ENCODE results near the gene KIR2DL4. TPM values are rescaled to one million over a fixed set of nuclear protein-coding genes. Genes with fewer than 3 reads are reported as not detected.
"Not testable (repeated sequence)": the region's sequence is repeated elsewhere in the genome, so short reads cannot be mapped to it uniquely, and the experiment has no call there.

The KIR2DL4 gene
- total RNA-seq, 4 donors from 2014 or later = not detected

DNA sequence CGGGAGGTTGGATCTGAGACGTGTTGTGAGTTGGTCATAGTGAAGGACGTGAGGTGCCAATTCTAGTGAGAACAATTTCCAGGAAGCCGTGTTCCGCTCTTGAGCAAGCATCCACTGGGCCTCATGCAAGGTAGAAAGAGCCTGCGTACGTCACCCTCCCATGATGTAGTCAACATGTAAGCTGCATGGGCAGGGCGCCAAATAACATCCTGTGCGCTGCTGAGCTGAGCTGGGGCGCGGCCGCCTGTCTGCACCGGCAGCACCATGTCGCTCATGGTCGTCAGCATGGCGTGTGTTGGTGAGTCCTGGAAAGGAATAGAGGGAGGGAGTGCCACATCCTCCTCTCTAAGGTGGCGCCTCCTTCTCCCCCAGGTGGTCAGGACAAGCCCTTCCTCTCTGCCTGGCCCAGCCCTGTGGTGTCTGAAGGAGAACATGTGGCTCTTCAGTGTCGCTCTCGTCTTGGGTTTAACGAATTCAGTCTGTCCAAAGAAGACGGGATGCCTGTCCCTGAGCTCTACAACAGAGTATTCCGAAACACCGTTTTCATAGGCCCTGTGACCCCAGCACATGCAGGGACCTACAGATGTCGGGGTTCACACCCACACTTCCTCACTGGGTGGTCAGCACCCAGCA lies 17.2 kb upstream of the KIR2DL4 start:
- H3K4me3 ChIP-seq (ENCODE audit: low read depth, poor library complexity, severe bottlenecking); intact Hi-C loops (cut with DNase I; ENCODE audit: low total_unique reads): not testable (repeated sequence)
- 85 to 91% methylated on average over 20 to 24 of the region's 24 CpGs for WGBS, 2 donors
- peak in 1 of 2 donors; percentile 49 for DNase-seq (ENCODE audit: low spot score in 2 of 2)

DNA sequence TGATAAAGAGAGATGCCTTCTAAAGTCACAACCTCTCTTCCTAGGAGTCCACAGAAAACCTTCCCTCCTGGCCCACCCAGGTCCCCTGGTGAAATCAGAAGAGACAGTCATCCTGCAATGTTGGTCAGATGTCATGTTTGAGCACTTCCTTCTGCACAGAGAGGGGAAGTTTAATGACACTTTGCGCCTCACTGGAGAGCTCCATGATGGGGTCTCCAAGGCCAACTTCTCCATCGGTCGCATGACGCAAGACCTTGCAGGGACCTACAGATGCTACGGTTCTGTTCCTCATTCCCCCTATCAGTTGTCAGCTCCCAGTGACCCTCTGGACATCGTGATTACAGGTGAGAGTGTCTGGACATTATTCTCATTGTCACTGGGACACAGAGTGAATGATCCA lies 15.3 kb upstream of the KIR2DL4 start:
- WGBS, 2 donors = 81 to 84% methylated on average over 6 of the region's 6 CpGs
- peak in 1 of 2 donors; percentile 29 for DNase-seq (ENCODE audit: low spot score in 2 of 2)
- H3K4me3 ChIP-seq (ENCODE audit: low read depth, poor library complexity, severe bottlenecking); intact Hi-C loops (cut with DNase I; ENCODE audit: low total_unique reads): not testable (repeated sequence)

DNA sequence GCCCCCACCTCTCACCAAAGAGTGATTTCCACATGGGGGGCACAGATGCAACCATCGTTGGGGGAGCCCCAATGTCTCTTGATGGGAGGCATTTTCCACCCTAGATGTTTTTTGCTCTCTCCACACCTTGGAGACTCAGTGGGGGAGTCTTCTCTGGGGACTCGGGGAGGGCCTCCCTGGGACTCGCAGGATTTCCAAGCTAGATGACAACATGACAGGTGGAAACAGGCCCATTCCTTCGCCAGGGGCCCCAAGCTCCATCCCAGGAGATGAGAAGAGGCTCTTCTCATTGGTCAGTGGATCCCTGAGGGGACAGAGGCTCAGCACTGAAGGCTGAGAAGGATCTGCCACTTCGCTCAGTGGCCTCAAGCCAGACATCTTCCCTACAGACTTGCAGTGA lies 12.7 kb upstream of the KIR2DL4 start:
- DNase-seq (ENCODE audit: low spot score in 2 of 2) = peak in 1 of 2 donors; percentile 71
- no peak for TF ChIP-seq POLR2A (IDR thresholded peaks at IDR 0.05)
- TF ChIP-seq, protein P1, sequence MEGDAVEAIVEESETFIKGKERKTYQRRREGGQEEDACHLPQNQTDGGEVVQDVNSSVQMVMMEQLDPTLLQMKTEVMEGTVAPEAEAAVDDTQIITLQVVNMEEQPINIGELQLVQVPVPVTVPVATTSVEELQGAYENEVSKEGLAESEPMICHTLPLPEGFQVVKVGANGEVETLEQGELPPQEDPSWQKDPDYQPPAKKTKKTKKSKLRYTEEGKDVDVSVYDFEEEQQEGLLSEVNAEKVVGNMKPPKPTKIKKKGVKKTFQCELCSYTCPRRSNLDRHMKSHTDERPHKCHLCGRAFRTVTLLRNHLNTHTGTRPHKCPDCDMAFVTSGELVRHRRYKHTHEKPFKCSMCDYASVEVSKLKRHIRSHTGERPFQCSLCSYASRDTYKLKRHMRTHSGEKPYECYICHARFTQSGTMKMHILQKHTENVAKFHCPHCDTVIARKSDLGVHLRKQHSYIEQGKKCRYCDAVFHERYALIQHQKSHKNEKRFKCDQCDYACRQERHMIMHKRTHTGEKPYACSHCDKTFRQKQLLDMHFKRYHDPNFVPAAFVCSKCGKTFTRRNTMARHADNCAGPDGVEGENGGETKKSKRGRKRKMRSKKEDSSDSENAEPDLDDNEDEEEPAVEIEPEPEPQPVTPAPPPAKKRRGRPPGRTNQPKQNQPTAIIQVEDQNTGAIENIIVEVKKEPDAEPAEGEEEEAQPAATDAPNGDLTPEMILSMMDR (IDR thresholded peaks at IDR 0.05) = no peak
- 71% methylated on average over 5 of the region's 5 CpGs for WGBS, 2 donors

DNA sequence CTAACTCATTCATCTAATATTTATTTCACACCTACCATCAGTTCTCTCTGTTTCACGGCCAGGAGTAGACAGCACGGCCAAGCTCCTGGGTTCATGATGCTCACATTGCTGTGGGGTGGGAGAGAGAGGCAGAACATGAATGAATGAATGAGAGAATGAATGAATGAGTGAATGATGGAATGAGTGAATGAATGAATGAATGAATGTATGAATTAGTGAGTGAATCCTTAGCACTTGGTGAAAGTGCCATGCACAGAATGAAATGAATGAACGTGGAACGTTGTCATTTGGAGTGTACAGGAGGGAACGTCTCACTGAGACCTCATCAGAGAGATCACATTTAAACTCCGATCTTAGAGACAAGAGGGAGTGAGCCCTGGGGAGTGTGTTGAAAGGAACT lies 11.9 kb upstream of the KIR2DL4 start:
- no peak for TF ChIP-seq POLR2A (IDR thresholded peaks at IDR 0.05)
- TF ChIP-seq, protein P1 (IDR thresholded peaks at IDR 0.05) = no peak
- H3K4me3 ChIP-seq (ENCODE audit: low read depth, poor library complexity, severe bottlenecking) = no peak overlapping the region
- intact Hi-C loops (cut with DNase I; ENCODE audit: low total_unique reads) = no loop called here
- DNase-seq (ENCODE audit: low spot score in 2 of 2) = no peak
- WGBS, 2 donors = 76 to 87% methylated on average over 6 of the region's 6 CpGs

More for the DNA sequence above, 12.7 kb upstream of the KIR2DL4 start:
- intact Hi-C loops (cut with DNase I; ENCODE audit: low total_unique reads) = no loop called here
- H3K4me3 ChIP-seq (ENCODE audit: low read depth, poor library complexity, severe bottlenecking) = no peak overlapping the region

DNA sequence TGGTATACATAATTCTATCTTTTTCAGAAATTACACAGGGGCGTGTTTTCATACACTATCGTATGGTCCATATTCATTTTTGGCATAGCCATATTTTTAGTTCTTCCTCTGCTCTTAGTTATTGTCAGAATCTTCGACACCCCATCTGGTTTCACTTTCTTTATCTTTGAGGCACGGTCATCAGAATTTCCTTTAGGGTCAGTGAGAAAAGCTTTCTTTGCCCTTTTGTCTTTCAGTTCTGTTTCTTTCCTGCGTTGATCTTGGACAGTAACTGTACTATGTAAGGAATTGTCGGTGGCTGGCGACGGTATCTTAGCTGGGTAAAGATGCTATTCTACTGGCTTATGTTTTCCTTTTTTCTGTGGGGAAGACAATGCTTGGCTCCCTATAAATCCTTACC lies 10.6 kb upstream of the KIR2DL4 start:
- intact Hi-C loops (cut with DNase I; ENCODE audit: low total_unique reads) = no loop called here
- H3K4me3 ChIP-seq (ENCODE audit: low read depth, poor library complexity, severe bottlenecking) = no peak overlapping the region
- WGBS, 2 donors = 51 to 57% methylated on average over 8 of the region's 8 CpGs
- no peak for TF ChIP-seq POLR2A (IDR thresholded peaks at IDR 0.05)
- TF ChIP-seq, protein P1 (IDR thresholded peaks at IDR 0.05) = no peak
- DNase-seq (ENCODE audit: low spot score in 2 of 2) = no peak

DNA sequence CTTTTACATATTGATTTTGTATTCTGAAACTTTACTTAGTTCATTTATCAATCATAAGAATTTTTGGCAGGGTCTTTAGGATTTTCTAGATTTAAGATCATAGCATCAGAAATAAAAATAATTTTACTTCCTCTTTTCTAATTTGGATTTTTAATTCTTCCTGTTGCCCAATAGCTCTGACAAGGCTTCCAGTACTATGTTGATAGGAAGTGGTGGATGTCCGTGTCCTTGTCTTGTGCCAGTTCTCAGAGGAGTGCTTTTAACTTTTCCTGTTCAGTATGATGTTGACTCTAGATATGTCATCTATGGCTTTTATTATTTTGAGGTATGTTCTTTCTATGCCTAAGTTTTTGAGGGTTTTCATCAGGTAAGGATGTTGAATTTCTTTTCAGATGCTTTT lies 7.7 kb upstream of the KIR2DL4 start:
- intact Hi-C loops (cut with DNase I; ENCODE audit: low total_unique reads) = no loop called here
- WGBS, 2 donors = 52 to 55% methylated on average over 1 of the region's 1 CpG
- TF ChIP-seq, protein P1 (IDR thresholded peaks at IDR 0.05) = no peak
- TF ChIP-seq POLR2A (IDR thresholded peaks at IDR 0.05) = no peak
- no peak for DNase-seq (ENCODE audit: low spot score in 2 of 2)
- no peak overlapping the region for H3K4me3 ChIP-seq (ENCODE audit: low read depth, poor library complexity, severe bottlenecking)

DNA sequence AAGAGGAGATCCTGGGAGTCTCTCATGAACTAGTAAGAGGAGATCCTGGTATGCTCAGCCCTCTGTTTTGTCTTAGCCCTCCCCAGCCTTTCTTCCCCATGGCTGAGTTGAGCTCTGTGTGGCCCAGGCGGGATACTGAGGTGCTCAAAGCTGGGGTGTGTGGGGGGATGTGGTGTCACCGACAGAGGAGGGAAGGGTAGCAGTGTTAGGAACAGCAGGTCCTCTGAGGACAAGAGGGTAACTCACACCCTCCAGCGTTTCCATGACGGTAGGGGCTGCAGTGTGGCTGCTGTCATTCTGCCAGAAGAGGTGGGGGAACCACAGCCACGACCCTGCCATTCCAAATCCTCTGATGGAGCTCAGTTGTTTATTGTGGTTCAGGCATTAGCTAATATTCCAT lies 691 bp downstream of the KIR2DL4 start:
- intact Hi-C loops (cut with DNase I; ENCODE audit: low total_unique reads) = no loop called here
- DNase-seq (ENCODE audit: low spot score in 2 of 2) = peak in 1 of 2 donors; percentile 50
- no peak overlapping the region for H3K4me3 ChIP-seq (ENCODE audit: low read depth, poor library complexity, severe bottlenecking)
- WGBS, 2 donors = 51 to 59% methylated on average over 5 of the region's 5 CpGs
- TF ChIP-seq POLR2A (IDR thresholded peaks at IDR 0.05) = no peak
- TF ChIP-seq, protein P1 (IDR thresholded peaks at IDR 0.05) = no peak
